ENCODE measurements around the gene PARM1.

- TF ChIP-seq RFX5 (IDR thresholded peaks at IDR 0.05; ENCODE audit: low read depth, low read length) (no peak), BHLHE40 (IDR thresholded peaks at IDR 0.05; ENCODE audit: low read depth, low read length) (no peak), MXI1 (IDR thresholded peaks at IDR 0.05; ENCODE audit: borderline replicate concordance, low read depth, low read length) (no peak), ELK1 (IDR thresholded peaks at IDR 0.05; ENCODE audit: borderline replicate concordance, low read depth, low read length) (no peak), CTCF (conservative IDR thresholded peaks at IDR 0.05; ENCODE audit: low read depth, low read length) (no peak), POLR2A (IDR thresholded peaks at IDR 0.05; ENCODE audit: low read depth, low read length) (no peak), USF2 (IDR thresholded peaks at IDR 0.05; ENCODE audit: low read depth, low read length) (no peak)
Measured at GRCh38 chr4:75009138-75009537, 76.2 kb downstream of the PARM1 start.
